ENCODE data around the gene NME5. TPM values are rescaled to one million over a fixed set of nuclear protein-coding genes. Genes with fewer than 3 reads are reported as not detected.

The NME5 gene, protein sequence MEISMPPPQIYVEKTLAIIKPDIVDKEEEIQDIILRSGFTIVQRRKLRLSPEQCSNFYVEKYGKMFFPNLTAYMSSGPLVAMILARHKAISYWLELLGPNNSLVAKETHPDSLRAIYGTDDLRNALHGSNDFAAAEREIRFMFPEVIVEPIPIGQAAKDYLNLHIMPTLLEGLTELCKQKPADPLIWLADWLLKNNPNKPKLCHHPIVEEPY
- total RNA-seq, result 0.77 and 1.7 TPM in 2 replicates

GRCh38 chr5:138138949-138139780 is at the start of gene NME5:
Gene NME5 (minus strand): TSS chr5:138139428. CDS start chr5:138138780, 648 bp downstream.

DNA sequence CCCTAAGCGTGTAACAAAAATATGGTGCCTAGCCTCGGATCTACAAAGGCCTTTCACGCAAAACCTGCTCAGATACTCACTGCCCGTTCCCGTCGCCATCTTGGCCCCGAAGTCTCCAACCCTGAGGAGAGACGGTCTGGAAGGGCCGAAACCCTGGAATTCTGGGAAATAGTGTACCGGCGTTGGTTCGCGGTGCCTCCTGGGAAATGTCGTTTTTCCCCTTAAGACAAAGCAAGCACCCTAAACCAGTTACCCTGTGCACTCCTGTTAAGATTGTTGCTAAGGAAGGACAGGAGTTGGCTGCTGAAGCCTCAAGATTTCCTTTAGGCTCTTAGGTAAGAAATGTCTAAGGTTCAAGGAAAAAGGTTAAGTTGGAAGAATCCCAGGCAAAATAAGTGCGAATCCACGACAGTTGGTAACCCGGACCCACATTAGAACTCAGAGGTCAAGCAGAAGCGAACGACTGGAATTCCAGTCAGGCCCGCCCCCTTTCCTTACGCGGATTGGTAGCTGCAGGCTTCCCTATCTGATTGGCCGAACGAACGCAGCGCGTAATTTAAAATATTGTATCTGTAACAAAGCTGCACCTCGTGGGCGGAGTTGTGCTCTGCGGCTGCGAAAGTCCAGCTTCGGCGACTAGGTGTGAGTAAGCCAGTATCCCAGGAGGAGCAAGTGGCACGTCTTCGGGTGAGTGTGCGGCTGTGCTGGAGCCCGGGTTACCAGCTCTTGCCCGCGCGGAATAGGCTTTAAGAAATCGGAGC is 39.5 kb upstream of the NME5 start, which contains the start of the genes BRD8 and KIF20A:
TSS of gene BRD8 (minus strand) at position 115 of the 761 bp plus-strand sequence. CDS start at position 99, 16 bp downstream.
TSS of gene KIF20A (plus strand) at position 597 of the 761 bp plus-strand sequence. CDS start 569 bp downstream, outside the sequence.

DNA sequence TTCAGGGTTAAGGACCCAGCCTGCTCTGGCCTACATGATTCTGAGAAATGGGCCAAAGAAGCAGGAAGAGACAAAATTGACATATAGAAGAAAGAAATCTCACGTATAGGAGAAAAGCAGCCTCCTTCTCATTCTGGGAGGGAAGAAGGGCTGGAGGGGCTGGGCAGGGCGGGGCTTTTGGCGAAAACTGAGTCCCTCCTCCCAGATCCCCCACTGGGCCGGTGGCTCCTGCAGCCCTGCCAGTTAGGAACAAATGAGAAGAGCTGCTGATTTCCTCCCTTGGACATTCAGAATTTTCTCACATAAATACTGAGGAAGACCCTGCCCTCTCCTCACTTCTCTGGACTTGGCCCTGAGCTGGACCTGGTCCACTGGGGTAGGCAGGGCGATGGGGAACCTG is 55.5 kb downstream of the NME5 start, which contains the start of gene WNT8A:
TSS of gene WNT8A (plus strand) at position 332 of the 400 bp plus-strand sequence. CDS start 95 bp downstream, outside the sequence.

Other genes with a start within 250 kb of the NME5 start
- gene PKD2L2, start 250.0 kb downstream of the NME5 start, total RNA-seq, result 0.38 TPM in 1 of 2 replicates, not detected in the other
- gene FAM13B, start 106.3 kb downstream of the NME5 start, total RNA-seq, result 15.3 and 18.3 TPM in 2 replicates
- gene WNT8A, start 55.4 kb downstream of the NME5 start, total RNA-seq, result not detected in 2 replicates
- gene BRD8, start 39.2 kb upstream of the NME5 start, total RNA-seq, result 25.7 and 36.0 TPM in 2 replicates
- 8.7 and 86.5 TPM in 2 replicates for gene KIF20A, start 39.7 kb upstream of the NME5 start, total RNA-seq
- 24.2 and 28.9 TPM in 2 replicates for gene CDC23, start 73.9 kb upstream of the NME5 start, total RNA-seq
- gene GFRA3, start 135.2 kb upstream of the NME5 start, total RNA-seq, result not detected in 2 replicates
- gene CDC25C, start 192.4 kb upstream of the NME5 start, total RNA-seq, result 1.1 and 9.0 TPM in 2 replicates
- 22.8 and 25.9 TPM in 2 replicates for gene FAM53C, start 198.8 kb upstream of the NME5 start, total RNA-seq
- 28.8 and 32.4 TPM in 2 replicates for gene KDM3B, start 213.3 kb upstream of the NME5 start, total RNA-seq